WERI-Rb-1 (cell line): ENCODE data around the gene RSPH10B.
"Not testable (repeated sequence)": the region's sequence is repeated elsewhere in the genome, so short reads cannot be mapped to it uniquely, and the experiment has no call there.

Source experiments
- DNase-seq: peaks from one replicate; pipeline ENCODE4 v3.0.0-alpha.2; 2020
- H3K27ac ChIP-seq: fragments of 250-450 bp; sonication (Bioruptor Pico); 2 replicates; pipeline ENCODE4 v1.5.1; 2020; ENCODE audit warnings: mild to moderate bottlenecking, moderate library complexity
- H3K27me3 ChIP-seq: fragments of 250-450 bp; sonication (Bioruptor Pico); 2 replicates; pipeline ENCODE4 v1.5.1; 2021; ENCODE audit warnings: mild to moderate bottlenecking, low read depth, moderate library complexity; ENCODE audit not compliant: insufficient read depth, severe bottlenecking
- H3K36me3 ChIP-seq: fragments of 250-450 bp; sonication (Bioruptor Pico); 2 replicates; pipeline ENCODE4 v1.5.1; 2020; ENCODE audit warnings: mild to moderate bottlenecking, moderate library complexity
- H3K4me3 ChIP-seq: 2 replicates; pipeline ENCODE4 v1.5.1; 2011; ENCODE audit warnings: low read depth, mild to moderate bottlenecking, control low read depth, low read length
- H3K9me3 ChIP-seq: fragments of 250-450 bp; sonication (Bioruptor Pico); 2 replicates; pipeline ENCODE4 v1.5.1; 2021; ENCODE audit warnings: mild to moderate bottlenecking, moderate library complexity; ENCODE audit not compliant: severe bottlenecking
- CTCF ChIP-seq: IDR thresholded peaks from 2 replicates; pipeline ENCODE4 v1.5.1; 2011; ENCODE audit warnings: low read depth, mild to moderate bottlenecking, control low read depth, inconsistent platforms, low read length

Gene RSPH10B

GRCh38 chr7:5892498-5892897 lies 78.0 kb downstream of the RSPH10B start:
- no peaks in the 10 kb centered on the region for H3K27me3 ChIP-seq
- no peaks in the 10 kb centered on the region for H3K9me3 ChIP-seq
- no peak for TF ChIP-seq CTCF
- no peaks in the 10 kb centered on the region for H3K36me3 ChIP-seq
- H3K27ac ChIP-seq, result no peak overlapping the region
- DNase-seq, result no peak
- H3K4me3 ChIP-seq, result no peak overlapping the region

- not testable (repeated sequence) for H3K36me3 ChIP-seq, H3K4me3 ChIP-seq, H3K9me3 ChIP-seq, H3K27me3 ChIP-seq, DNase-seq, H3K27ac ChIP-seq
Observed at GRCh38 chr7:5890244-5890643, 80.2 kb downstream of the RSPH10B start.

- not testable (repeated sequence) for DNase-seq, H3K27ac ChIP-seq, H3K4me3 ChIP-seq, H3K27me3 ChIP-seq, H3K36me3 ChIP-seq, H3K9me3 ChIP-seq
Observed at GRCh38 chr7:5888021-5888420, 82.5 kb downstream of the RSPH10B start.

- not testable (repeated sequence) for DNase-seq, H3K27ac ChIP-seq, H3K9me3 ChIP-seq, H3K36me3 ChIP-seq, H3K4me3 ChIP-seq, H3K27me3 ChIP-seq
Observed at GRCh38 chr7:5884431-5884830, 86.1 kb downstream of the RSPH10B start.

GRCh38 chr7:5880106-5880505 lies 90.4 kb downstream of the RSPH10B start:
- not testable (repeated sequence) for H3K36me3 ChIP-seq, DNase-seq, H3K27me3 ChIP-seq, H3K9me3 ChIP-seq, H3K27ac ChIP-seq, H3K4me3 ChIP-seq

GRCh38 chr7:5879591-5879990 lies 90.9 kb downstream of the RSPH10B start:
- DNase-seq, H3K9me3 ChIP-seq, H3K27me3 ChIP-seq, H3K4me3 ChIP-seq, H3K36me3 ChIP-seq, H3K27ac ChIP-seq: not testable (repeated sequence)
